Transverse colon (tissue), 4 donors: ENCODE measurements around the gene NFAT5.

Experiments used
- EP300 ChIP-seq: sonication (generic); formaldehyde crosslinking; IDR thresholded peaks from one replicate; pipeline ENCODE4 v1.6.1; 2017; ENCODE audit warnings: antibody characterized with exemption, low read depth
- POLR2A ChIP-seq: fragments of 450-650 bp; IDR thresholded peaks from one replicate; pipeline ENCODE4 v1.6.1; 2016; ENCODE audit warnings: antibody characterized with exemption, mild to moderate bottlenecking, moderate library complexity
- POLR2AphosphoS5 ChIP-seq, 3 donors: sonication (generic); formaldehyde crosslinking; IDR thresholded peaks; one replicate each; pipeline ENCODE4 v1.6.1; 2016; ENCODE audit warnings: antibody characterized with exemption in 3 of 3
- TF ChIP-seq, protein P1 (sequence below), 5 experiments: fragments of 200-600 bp in 3 of 5; fragments of 450-650 bp in 2 of 5; sonication (generic) in 3 of 5; IDR thresholded peaks; 1 replicate in 2 of 5; 2 replicates in 3 of 5; pipeline ENCODE4 v1.5.1; 2016 to 2017; ENCODE audit warnings: antibody characterized with exemption in 5 of 5, inconsistent platforms in 3 of 5, mild to moderate bottlenecking in 2 of 5, moderate library complexity in 1 of 5

DNA sequence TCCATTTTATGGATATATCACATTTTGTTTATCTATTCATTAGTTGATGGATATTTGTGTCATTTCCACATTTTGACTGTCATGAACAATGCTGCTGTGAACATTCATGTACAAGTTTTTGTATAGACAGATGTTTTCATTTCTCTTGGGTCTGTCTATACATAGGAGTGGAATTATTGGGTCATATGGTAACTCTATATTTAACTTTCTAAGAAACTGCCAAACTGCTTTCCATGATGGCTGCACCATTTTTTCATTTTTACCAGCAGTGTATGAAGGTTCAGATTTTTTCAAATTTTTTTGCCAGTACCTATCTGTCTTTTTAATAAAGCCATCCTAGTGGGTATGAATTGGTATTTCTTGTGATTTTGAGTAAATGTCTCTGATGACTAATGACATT, 15.5 kb downstream of the NFAT5 start:
- TF ChIP-seq, protein P1, sequence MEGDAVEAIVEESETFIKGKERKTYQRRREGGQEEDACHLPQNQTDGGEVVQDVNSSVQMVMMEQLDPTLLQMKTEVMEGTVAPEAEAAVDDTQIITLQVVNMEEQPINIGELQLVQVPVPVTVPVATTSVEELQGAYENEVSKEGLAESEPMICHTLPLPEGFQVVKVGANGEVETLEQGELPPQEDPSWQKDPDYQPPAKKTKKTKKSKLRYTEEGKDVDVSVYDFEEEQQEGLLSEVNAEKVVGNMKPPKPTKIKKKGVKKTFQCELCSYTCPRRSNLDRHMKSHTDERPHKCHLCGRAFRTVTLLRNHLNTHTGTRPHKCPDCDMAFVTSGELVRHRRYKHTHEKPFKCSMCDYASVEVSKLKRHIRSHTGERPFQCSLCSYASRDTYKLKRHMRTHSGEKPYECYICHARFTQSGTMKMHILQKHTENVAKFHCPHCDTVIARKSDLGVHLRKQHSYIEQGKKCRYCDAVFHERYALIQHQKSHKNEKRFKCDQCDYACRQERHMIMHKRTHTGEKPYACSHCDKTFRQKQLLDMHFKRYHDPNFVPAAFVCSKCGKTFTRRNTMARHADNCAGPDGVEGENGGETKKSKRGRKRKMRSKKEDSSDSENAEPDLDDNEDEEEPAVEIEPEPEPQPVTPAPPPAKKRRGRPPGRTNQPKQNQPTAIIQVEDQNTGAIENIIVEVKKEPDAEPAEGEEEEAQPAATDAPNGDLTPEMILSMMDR (IDR thresholded peaks at IDR 0.05) = no peak
- TF ChIP-seq EP300 (no peak), POLR2A (no peak), POLR2AphosphoS5 (IDR thresholded peaks at IDR 0.05) (no peak)
